Natural killer cell (primary cell): ENCODE results near the gene PLCXD1. TPM values are rescaled to one million over a fixed set of nuclear protein-coding genes. Genes with fewer than 3 reads are reported as not detected.

ENCODE experiments used
- ATAC-seq, 3 donors: fragments of 150-1000 bp in 2 of 3; fragments of 200-7000 bp in 1 of 3; cut with Tn5 transposase; 1 replicate in 1 of 3; 2 replicates in 2 of 3; pipeline ENCODE4 v1.10.0; 2021; ENCODE audit warnings: mild to moderate bottlenecking in 2 of 3, moderate library complexity in 2 of 3
- DNase-seq, 2 donors: peaks; one replicate each; pipeline versions ENCODE4 v3.0.0 to v3.0.0-alpha.2; 2013 to 2021; ENCODE audit warnings: mixed read lengths in 1 of 2
- H3K27ac ChIP-seq: one replicate; pipeline ENCODE4 v1.5.1; 2013; ENCODE audit warnings: mild to moderate bottlenecking, low read length
- H3K27me3 ChIP-seq: one replicate; pipeline ENCODE4 v1.6.1; 2013; ENCODE audit warnings: low read length; ENCODE audit not compliant: control insufficient read depth, insufficient read depth
- H3K36me3 ChIP-seq: one replicate; pipeline ENCODE4 v1.6.1; 2013; ENCODE audit warnings: low read length; ENCODE audit not compliant: control insufficient read depth, insufficient read depth
- H3K4me1 ChIP-seq: one replicate; pipeline ENCODE4 v1.6.1; 2013; ENCODE audit warnings: low read length; ENCODE audit not compliant: control insufficient read depth, insufficient read depth
- H3K4me3 ChIP-seq: one replicate; pipeline ENCODE4 v1.5.1; 2013; ENCODE audit warnings: low read length
- H3K9me3 ChIP-seq: one replicate; pipeline ENCODE4 v1.6.1; 2013; ENCODE audit warnings: low read length; ENCODE audit not compliant: control insufficient read depth, insufficient read depth
- H3K27ac Mint-ChIP-seq, 2 donors: one replicate each; pipeline ENCODE4 v1.8.0; 2022; ENCODE audit warnings: mild to moderate bottlenecking in 2 of 2, mixed read lengths in 2 of 2, moderate library complexity in 1 of 2
- H3K27me3 Mint-ChIP-seq, 2 donors: one replicate each; pipeline ENCODE4 v1.8.0; 2022; ENCODE audit warnings: low read depth in 2 of 2, mixed read lengths in 2 of 2
- H3K36me3 Mint-ChIP-seq: one replicate; pipeline ENCODE4 v1.8.0; 2022; ENCODE audit warnings: mixed read lengths
- H3K4me1 Mint-ChIP-seq, 2 donors: one replicate each; pipeline ENCODE4 v1.8.0; 2022; ENCODE audit warnings: mixed read lengths in 2 of 2
- H3K4me3 Mint-ChIP-seq: one replicate; pipeline ENCODE4 v1.8.0; 2022; ENCODE audit warnings: mild to moderate bottlenecking, moderate library complexity, mixed read lengths
- H3K9me3 Mint-ChIP-seq, 2 donors: one replicate each; pipeline ENCODE4 v1.8.0; 2022; ENCODE audit warnings: mixed read lengths in 2 of 2
- CTCF ChIP-seq: fragments of 200-600 bp; IDR thresholded peaks from one replicate; pipeline ENCODE4 v1.8.0; 2022; ENCODE audit warnings: antibody characterized with exemption
- WGBS: methylation state at CpG from one replicate; pipeline ENCODE4 v1.1.7; 2013; ENCODE audit warnings: missing lambda C conversion rate; ENCODE audit not compliant: insufficient coverage; 5-methylcytosine and 5-hydroxymethylcytosine counted together
- intact Hi-C: fragments of 100-400 bp; cut with micrococcal nuclease; formaldehyde crosslinking; loops from one replicate; pipeline ENCODE4 v1.14.2; 2022
- total RNA-seq, 4 donors: library from RNA; stranded (reverse); fragments of 120-200 nt in 1 of 4; gene quantifications; one replicate each; pipeline versions ENCODE4 v1.2.3 to v1.2.4, GENCODE V29; 2013 to 2022

PLCXD1 gene
- total RNA-seq, 3 donors from 2014 or later (not counting 1 experiment from before 2014, with no cell fraction given), result 16.3 to 20.9 (median 16.6) TPM

GRCh38 chrX:257681-258289, 23.4 kb upstream of the PLCXD1 start:
- WGBS, result 86% methylated on average over 21 of the region's 21 CpGs
- Histone ChIP-seq H3K9me3 (no peaks in the 10 kb centered on the region), H3K4me1 (no peaks in the 10 kb centered on the region), H3K36me3 (no peaks in the 10 kb centered on the region), H3K27me3 (no peaks in the 10 kb centered on the region), H3K27ac (no peak overlapping the region), H3K4me3 (no peak overlapping the region)
- DNase-seq (no peak), ATAC-seq (no peak)
- Mint-ChIP-seq H3K9me3 (no peaks in the 10 kb centered on the region), H3K27ac (no peak overlapping the region), H3K4me1 (peaks cover 0 to 6% of the 10 kb centered on the region in 2 donors), H3K36me3 (no peaks in the 10 kb centered on the region), H3K4me3 (no peak overlapping the region), H3K27me3 (no peaks in the 10 kb centered on the region)
- no peak for TF ChIP-seq CTCF
- intact Hi-C loops, result no loop called here

- no peak for TF ChIP-seq CTCF
- Mint-ChIP-seq H3K9me3 (no peaks in the 10 kb centered on the region), H3K27ac (no peak overlapping the region), H3K4me3 (no peak overlapping the region), H3K27me3 (no peaks in the 10 kb centered on the region), H3K4me1 (peaks cover 0 to 6% of the 10 kb centered on the region in 2 donors), H3K36me3 (no peaks in the 10 kb centered on the region)
- Histone ChIP-seq H3K27me3 (no peaks in the 10 kb centered on the region), H3K9me3 (no peaks in the 10 kb centered on the region), H3K36me3 (no peaks in the 10 kb centered on the region), H3K4me1 (no peaks in the 10 kb centered on the region), H3K27ac (no peak overlapping the region), H3K4me3 (no peak overlapping the region)
- ATAC-seq, result no peak
- DNase-seq, result no peak
- intact Hi-C loops, result no loop called here
- WGBS, result 81% methylated on average over 8 of the region's 8 CpGs
Observed at GRCh38 chrX:258291-259040, 22.7 kb upstream of the PLCXD1 start.

- Histone ChIP-seq H3K4me1 (no peaks in the 10 kb centered on the region), H3K9me3 (no peaks in the 10 kb centered on the region), H3K36me3 (no peaks in the 10 kb centered on the region), H3K4me3 (no peak overlapping the region), H3K27me3 (no peaks in the 10 kb centered on the region), H3K27ac (no peak overlapping the region)
- no peaks in the 10 kb centered on the region for H3K36me3 Mint-ChIP-seq
- intact Hi-C loops, result no loop called here
- no peaks in the 10 kb centered on the region for H3K9me3 Mint-ChIP-seq
- no peaks in the 10 kb centered on the region for H3K27me3 Mint-ChIP-seq
- peak overlapping the region in 1 of 2 donors; percentile 36 for H3K27ac Mint-ChIP-seq
- H3K4me3 Mint-ChIP-seq, result peak overlapping the region; percentile 80
- WGBS, result 79% methylated on average over 21 of the region's 21 CpGs
- H3K4me1 Mint-ChIP-seq, result no peaks in the 10 kb centered on the region
- ATAC-seq (peak in 1 of 3 donors; percentile 50), DNase-seq (no peak)
- no peak for TF ChIP-seq CTCF
Observed at GRCh38 chrX:259692-260355, 21.4 kb upstream of the PLCXD1 start.
